Measurements from ENCODE around the gene VEGFB. TPM values are rescaled to one million over a fixed set of nuclear protein-coding genes. Genes with fewer than 3 reads are reported as not detected.
A peak's percentile ranks its signal among the peaks of the same experiment; 100 is the strongest.

The VEGFB gene
- total and polyA plus RNA-seq, 2 donors from 2014 or later = 77.6 to 157 TPM

DNA sequence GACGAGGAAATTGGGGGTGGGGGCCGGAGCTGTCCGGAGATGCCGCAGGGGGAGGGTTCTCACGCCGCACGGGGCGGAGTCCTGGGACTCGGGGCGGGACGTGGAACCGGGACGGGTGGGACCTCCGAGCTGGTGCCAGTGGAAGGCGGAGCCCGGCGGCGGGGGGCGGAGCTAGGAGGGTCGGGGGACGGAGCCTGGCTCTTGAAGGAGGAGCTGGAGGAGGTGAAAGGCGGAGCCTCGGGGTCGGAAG lies 6.8 kb downstream of the VEGFB start:
- Histone ChIP-seq H3K36me3 (ENCODE audit: control insufficient read depth in 2 of 3, insufficient read depth in 3 of 3, low read length in 3 of 3) (peaks cover 0 to 18% (median 12%) of the 10 kb centered on the region in 3 donors), H3K4me1 (ENCODE audit: control insufficient read depth in 2 of 3, insufficient read depth in 2 of 3, low read depth in 1 of 3, low read length in 3 of 3) (peaks cover 0 to 39% (median 23%) of the 10 kb centered on the region in 3 donors), H3K9ac (ENCODE audit: low read length in 3 of 3) (peak overlapping the region in 1 of 3 donors; percentile 100), H3K27me3 (ENCODE audit: control insufficient read depth, insufficient read depth, low read length) (no peaks in the 10 kb centered on the region), H3K4me3 (ENCODE audit: low read length in 3 of 3) (peak overlapping the region; percentile 42 to 91 (median 53)), H3K9me3 (ENCODE audit: control insufficient read depth in 2 of 3, insufficient read depth in 1 of 3, low read length in 3 of 3) (no peaks in the 10 kb centered on the region), H3K27ac (ENCODE audit: low read depth in 2 of 2, low read length in 2 of 2) (peak overlapping the region; percentile 100)
- FAIRE-seq (no peak), DNase-seq (peak; percentile 99 to 100 (median 100))
- TF ChIP-seq, protein P1, sequence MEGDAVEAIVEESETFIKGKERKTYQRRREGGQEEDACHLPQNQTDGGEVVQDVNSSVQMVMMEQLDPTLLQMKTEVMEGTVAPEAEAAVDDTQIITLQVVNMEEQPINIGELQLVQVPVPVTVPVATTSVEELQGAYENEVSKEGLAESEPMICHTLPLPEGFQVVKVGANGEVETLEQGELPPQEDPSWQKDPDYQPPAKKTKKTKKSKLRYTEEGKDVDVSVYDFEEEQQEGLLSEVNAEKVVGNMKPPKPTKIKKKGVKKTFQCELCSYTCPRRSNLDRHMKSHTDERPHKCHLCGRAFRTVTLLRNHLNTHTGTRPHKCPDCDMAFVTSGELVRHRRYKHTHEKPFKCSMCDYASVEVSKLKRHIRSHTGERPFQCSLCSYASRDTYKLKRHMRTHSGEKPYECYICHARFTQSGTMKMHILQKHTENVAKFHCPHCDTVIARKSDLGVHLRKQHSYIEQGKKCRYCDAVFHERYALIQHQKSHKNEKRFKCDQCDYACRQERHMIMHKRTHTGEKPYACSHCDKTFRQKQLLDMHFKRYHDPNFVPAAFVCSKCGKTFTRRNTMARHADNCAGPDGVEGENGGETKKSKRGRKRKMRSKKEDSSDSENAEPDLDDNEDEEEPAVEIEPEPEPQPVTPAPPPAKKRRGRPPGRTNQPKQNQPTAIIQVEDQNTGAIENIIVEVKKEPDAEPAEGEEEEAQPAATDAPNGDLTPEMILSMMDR (IDR thresholded peaks at IDR 0.05; ENCODE audit: borderline replicate concordance, extremely low read depth, insufficient read depth) = no peak
- intact Hi-C loops (cut with DNase I) = no loop called here

DNA sequence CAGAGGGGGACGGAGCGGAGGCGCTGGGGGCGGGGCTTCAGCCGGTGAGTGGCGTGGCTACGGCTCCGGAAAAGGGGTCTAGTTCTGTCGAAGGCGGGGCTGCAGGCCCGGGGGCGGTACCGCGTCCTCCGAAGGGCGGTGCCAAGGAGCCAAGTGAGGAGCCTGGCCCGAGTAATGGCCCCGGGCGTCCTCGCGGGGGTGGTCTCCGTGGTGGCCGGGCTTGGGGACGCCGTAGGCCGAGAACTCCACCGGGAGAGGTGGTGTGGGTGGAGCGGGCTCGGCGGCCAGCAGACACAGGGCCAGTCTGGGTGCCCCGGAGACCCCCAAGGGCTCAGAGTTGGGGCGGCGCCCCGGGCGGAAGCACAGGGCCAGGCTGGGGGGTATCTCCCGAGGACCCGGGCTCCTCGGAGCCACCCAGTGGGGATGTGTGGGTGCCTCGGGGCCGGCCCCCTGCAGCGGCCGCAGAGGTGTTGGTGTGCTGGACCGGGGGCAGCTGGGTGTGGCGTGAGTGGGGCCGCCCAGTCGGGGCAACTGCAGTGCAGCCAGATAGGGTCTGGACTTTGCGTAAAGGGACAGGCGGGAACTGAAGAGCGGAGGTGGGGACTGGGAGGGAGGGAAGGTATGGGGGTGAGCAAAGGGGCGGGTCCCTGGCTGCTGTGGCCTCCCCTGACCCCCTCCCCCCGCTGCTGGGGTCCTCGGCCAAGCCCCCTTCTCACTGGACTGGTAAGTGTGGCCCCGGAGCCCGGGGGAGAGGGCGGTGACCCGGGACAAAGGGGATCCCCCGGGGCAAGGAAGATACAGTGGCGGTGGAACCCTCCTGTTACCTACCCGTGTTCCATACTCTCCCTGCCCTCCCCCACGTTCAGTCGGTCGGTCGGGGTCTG lies 7.3 kb downstream of the VEGFB start:
- intact Hi-C loops (cut with DNase I) = no loop called here
- peak in 3 of 5 donors; percentile 72 to 94 (median 92) for DNase-seq
- no peaks in the 10 kb centered on the region for H3K9me3 ChIP-seq (ENCODE audit: control insufficient read depth in 2 of 3, insufficient read depth in 1 of 3, low read length in 3 of 3)
- no peaks in the 10 kb centered on the region for H3K27me3 ChIP-seq (ENCODE audit: control insufficient read depth, insufficient read depth, low read length)
- H3K27ac ChIP-seq (ENCODE audit: low read depth in 2 of 2, low read length in 2 of 2) = peak overlapping the region; percentile 100
- peaks cover 0 to 18% (median 12%) of the 10 kb centered on the region in 3 donors for H3K36me3 ChIP-seq (ENCODE audit: control insufficient read depth in 2 of 3, insufficient read depth in 3 of 3, low read length in 3 of 3)
- H3K9ac ChIP-seq (ENCODE audit: low read length in 3 of 3) = peak overlapping the region; percentile 20 to 80 (median 69)
- H3K4me3 ChIP-seq (ENCODE audit: low read length in 3 of 3) = peak overlapping the region; percentile 48 to 91 (median 63)
- FAIRE-seq = peak; percentile 72
- TF ChIP-seq, protein P1 (IDR thresholded peaks at IDR 0.05; ENCODE audit: borderline replicate concordance, extremely low read depth, insufficient read depth) = peak; percentile 12
- H3K4me1 ChIP-seq (ENCODE audit: control insufficient read depth in 2 of 3, insufficient read depth in 2 of 3, low read depth in 1 of 3, low read length in 3 of 3) = peaks cover 0 to 39% (median 23%) of the 10 kb centered on the region in 3 donors

DNA sequence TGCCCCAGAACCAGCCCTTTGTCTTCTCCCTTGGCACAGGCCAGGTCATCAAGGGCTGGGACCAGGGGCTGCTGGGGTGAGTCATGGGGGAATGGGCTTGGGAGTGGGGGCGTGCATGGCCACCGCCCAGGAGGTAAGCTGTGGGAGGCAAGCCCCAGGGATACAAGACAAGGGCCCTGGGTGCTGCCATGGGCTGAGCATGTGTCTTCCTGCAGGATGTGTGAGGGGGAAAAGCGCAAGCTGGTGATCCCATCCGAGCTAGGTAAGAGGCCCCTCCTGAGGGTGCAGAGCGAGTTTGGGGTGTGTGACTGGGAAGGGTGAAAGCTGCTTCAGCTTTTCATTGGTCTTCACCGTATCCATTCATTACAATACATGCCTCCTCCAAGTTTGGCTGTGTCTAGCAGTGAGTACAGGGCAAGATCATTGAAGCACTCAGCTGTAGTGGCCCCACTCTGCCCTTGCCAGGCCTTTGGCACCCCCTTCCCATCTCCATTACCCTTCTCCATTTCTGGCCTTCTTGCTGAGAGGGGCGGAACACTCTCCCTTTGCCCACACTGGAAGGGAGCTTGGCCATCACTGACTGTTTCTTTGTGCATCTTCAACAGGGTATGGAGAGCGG lies 9.0 kb downstream of the VEGFB start:
- DNase-seq (no peak), FAIRE-seq (no peak)
- Histone ChIP-seq H3K27me3 (ENCODE audit: control insufficient read depth, insufficient read depth, low read length) (no peaks in the 10 kb centered on the region), H3K27ac (ENCODE audit: low read depth in 2 of 2, low read length in 2 of 2) (no peak overlapping the region), H3K4me1 (ENCODE audit: control insufficient read depth in 2 of 3, insufficient read depth in 2 of 3, low read depth in 1 of 3, low read length in 3 of 3) (peaks cover 0 to 40% (median 15%) of the 10 kb centered on the region in 3 donors), H3K9me3 (ENCODE audit: control insufficient read depth in 2 of 3, insufficient read depth in 1 of 3, low read length in 3 of 3) (no peaks in the 10 kb centered on the region), H3K4me3 (ENCODE audit: low read length in 3 of 3) (no peak overlapping the region), H3K36me3 (ENCODE audit: control insufficient read depth in 2 of 3, insufficient read depth in 3 of 3, low read length in 3 of 3) (peaks cover 0 to 10% (median 7%) of the 10 kb centered on the region in 3 donors), H3K9ac (ENCODE audit: low read length in 3 of 3) (peak overlapping the region in 1 of 3 donors; percentile 12)
- intact Hi-C loops (cut with DNase I) = no loop called here
- TF ChIP-seq, protein P1 (IDR thresholded peaks at IDR 0.05; ENCODE audit: borderline replicate concordance, extremely low read depth, insufficient read depth) = no peak

Data from kidney (tissue), 14 donors.